Loucy (cell line): Measurements from ENCODE around the gene YTHDF2.

ENCODE experiments used
- H2AFZ ChIP-seq: fragments of 200-600 bp; sonication (generic); 2 replicates; pipeline ENCODE4 v1.6.0; 2016; ENCODE audit warnings: antibody characterized with exemption, mild to moderate bottlenecking, low read length, moderate library complexity
- H3F3A ChIP-seq: fragments of 200-600 bp; 2 replicates; pipeline ENCODE4 v1.6.0; 2016; ENCODE audit warnings: antibody characterized with exemption, low read depth, mild to moderate bottlenecking
- H3K27me3 ChIP-seq: fragments of 200-600 bp; sonication (generic); 2 replicates; pipeline ENCODE4 v1.6.1; 2014; ENCODE audit warnings: low read length, mild to moderate bottlenecking; ENCODE audit not compliant: insufficient read depth, poor library complexity, severe bottlenecking
- H3K36me3 ChIP-seq: fragments of 200-600 bp; sonication (generic); 2 replicates; pipeline ENCODE4 v1.6.1; 2016; ENCODE audit warnings: low read length; ENCODE audit not compliant: insufficient read depth
- H3K4me1 ChIP-seq: fragments of 200-600 bp; sonication (generic); 2 replicates; pipeline ENCODE4 v1.5.1; 2014; ENCODE audit warnings: low read length, mild to moderate bottlenecking; ENCODE audit not compliant: insufficient read depth, poor library complexity, severe bottlenecking
- H3K4me2 ChIP-seq: fragments of 200-600 bp; sonication (generic); 2 replicates; pipeline ENCODE4 v1.6.0; 2014; ENCODE audit warnings: antibody characterized with exemption, low read length, low read depth, mild to moderate bottlenecking; ENCODE audit not compliant: poor library complexity, severe bottlenecking
- H3K4me3 ChIP-seq: fragments of 200-600 bp; sonication (generic); 2 replicates; pipeline ENCODE4 v1.5.1; 2014; ENCODE audit warnings: low read length, mild to moderate bottlenecking, mixed read lengths; ENCODE audit not compliant: poor library complexity, severe bottlenecking
- H3K79me2 ChIP-seq: fragments of 200-600 bp; sonication (generic); 2 replicates; pipeline ENCODE4 v1.6.1; 2014; ENCODE audit warnings: low read length; ENCODE audit not compliant: insufficient read depth
- H3K9ac ChIP-seq: fragments of 200-600 bp; sonication (generic); 2 replicates; pipeline ENCODE4 v1.6.0; 2014; ENCODE audit warnings: mild to moderate bottlenecking, low read depth, low read length, moderate library complexity; ENCODE audit not compliant: poor library complexity, severe bottlenecking
- H3K9me2 ChIP-seq: fragments of 200-600 bp; sonication (generic); replicated peaks from 2 replicates; pipeline ENCODE4 v1.6.1; 2016; ENCODE audit warnings: low read depth, low read length, mixed read lengths
- H3K9me3 ChIP-seq: fragments of 200-600 bp; sonication (generic); 2 replicates; pipeline ENCODE4 v1.6.1; 2014; ENCODE audit warnings: mild to moderate bottlenecking, antibody characterized with exemption, low read length, low read depth; ENCODE audit not compliant: insufficient read depth
- H4K20me1 ChIP-seq: fragments of 200-600 bp; sonication (generic); 2 replicates; pipeline ENCODE4 v1.6.0; 2014; ENCODE audit warnings: antibody characterized with exemption, low read length, mild to moderate bottlenecking; ENCODE audit not compliant: insufficient read depth, poor library complexity, severe bottlenecking
- EZH2phosphoT487 ChIP-seq: fragments of 200-600 bp; IDR thresholded peaks from 2 replicates; pipeline ENCODE4 v1.6.1; 2018; ENCODE audit warnings: antibody characterized with exemption, mild to moderate bottlenecking, moderate library complexity, borderline replicate concordance
- TF ChIP-seq, protein P1 (sequence below): fragments of 200-600 bp; sonication (generic); conservative IDR thresholded peaks from 2 replicates; pipeline ENCODE4 v1.5.1; 2014; ENCODE audit warnings: mild to moderate bottlenecking, antibody characterized with exemption, low read length

YTHDF2 gene

DNA sequence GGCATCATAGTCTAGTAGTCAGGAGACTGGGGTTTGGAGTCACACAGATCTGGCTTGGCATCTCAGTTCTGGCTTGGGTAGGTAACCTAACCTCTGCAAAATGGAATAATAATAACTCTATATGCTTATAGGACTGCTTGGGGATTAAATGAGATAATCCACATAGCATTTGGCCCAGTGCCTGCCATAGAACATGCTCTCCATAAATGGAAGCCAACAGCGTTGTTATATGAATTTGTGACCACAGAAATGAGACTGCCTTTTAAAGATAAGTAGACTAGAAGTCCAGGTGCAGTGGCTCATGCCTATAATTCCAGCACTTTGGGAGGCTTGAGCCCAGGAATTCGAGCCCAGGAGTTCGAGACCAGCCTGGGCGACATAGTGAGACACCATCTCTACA is 71.2 kb downstream of the YTHDF2 start:
- Histone ChIP-seq H4K20me1 (no peaks in the 10 kb centered on the region), H2AFZ (no peak overlapping the region), H3K4me1 (no peaks in the 10 kb centered on the region), H3K9me3 (no peaks in the 10 kb centered on the region), H3K4me2 (no peak overlapping the region), H3K36me3 (no peaks in the 10 kb centered on the region), H3K9ac (no peak overlapping the region), H3K4me3 (no peak overlapping the region), H3K79me2 (no peaks in the 10 kb centered on the region), H3K9me2 (no peaks in the 10 kb centered on the region), H3F3A (no peaks in the 10 kb centered on the region), H3K27me3 (no peaks in the 10 kb centered on the region)
- TF ChIP-seq, protein P1, sequence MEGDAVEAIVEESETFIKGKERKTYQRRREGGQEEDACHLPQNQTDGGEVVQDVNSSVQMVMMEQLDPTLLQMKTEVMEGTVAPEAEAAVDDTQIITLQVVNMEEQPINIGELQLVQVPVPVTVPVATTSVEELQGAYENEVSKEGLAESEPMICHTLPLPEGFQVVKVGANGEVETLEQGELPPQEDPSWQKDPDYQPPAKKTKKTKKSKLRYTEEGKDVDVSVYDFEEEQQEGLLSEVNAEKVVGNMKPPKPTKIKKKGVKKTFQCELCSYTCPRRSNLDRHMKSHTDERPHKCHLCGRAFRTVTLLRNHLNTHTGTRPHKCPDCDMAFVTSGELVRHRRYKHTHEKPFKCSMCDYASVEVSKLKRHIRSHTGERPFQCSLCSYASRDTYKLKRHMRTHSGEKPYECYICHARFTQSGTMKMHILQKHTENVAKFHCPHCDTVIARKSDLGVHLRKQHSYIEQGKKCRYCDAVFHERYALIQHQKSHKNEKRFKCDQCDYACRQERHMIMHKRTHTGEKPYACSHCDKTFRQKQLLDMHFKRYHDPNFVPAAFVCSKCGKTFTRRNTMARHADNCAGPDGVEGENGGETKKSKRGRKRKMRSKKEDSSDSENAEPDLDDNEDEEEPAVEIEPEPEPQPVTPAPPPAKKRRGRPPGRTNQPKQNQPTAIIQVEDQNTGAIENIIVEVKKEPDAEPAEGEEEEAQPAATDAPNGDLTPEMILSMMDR, result no peak
- no peak for TF ChIP-seq EZH2phosphoT487

DNA sequence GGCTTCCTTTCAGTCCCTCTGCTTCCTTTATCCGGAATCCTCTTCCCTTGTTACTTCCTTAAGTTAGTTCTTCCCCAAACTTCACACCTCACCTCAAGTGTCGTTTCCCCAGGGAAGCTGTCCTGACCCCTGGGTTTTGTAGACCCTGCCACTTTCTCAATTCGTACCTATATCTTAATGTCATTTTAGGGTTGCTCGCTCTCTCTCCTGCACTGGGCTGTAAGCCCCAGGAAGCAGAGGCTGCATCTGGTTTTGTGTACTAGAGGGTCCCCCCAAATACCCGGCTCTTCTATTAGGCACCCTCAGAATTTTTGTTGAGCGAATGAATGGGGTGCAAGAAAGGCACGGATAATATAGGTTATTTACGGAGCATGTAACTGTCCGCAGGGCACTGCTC is 74.6 kb downstream of the YTHDF2 start:
- Histone ChIP-seq H3K27me3 (no peaks in the 10 kb centered on the region), H3K9ac (no peak overlapping the region), H3K4me2 (no peak overlapping the region), H4K20me1 (no peaks in the 10 kb centered on the region), H3K4me1 (peaks cover 14% of the 10 kb centered on the region), H3F3A (no peaks in the 10 kb centered on the region), H3K79me2 (no peaks in the 10 kb centered on the region), H3K36me3 (no peaks in the 10 kb centered on the region), H3K9me3 (no peaks in the 10 kb centered on the region), H3K4me3 (no peak overlapping the region), H2AFZ (no peak overlapping the region), H3K9me2 (no peaks in the 10 kb centered on the region)
- no peak for TF ChIP-seq EZH2phosphoT487
- TF ChIP-seq, protein P1, result no peak

DNA sequence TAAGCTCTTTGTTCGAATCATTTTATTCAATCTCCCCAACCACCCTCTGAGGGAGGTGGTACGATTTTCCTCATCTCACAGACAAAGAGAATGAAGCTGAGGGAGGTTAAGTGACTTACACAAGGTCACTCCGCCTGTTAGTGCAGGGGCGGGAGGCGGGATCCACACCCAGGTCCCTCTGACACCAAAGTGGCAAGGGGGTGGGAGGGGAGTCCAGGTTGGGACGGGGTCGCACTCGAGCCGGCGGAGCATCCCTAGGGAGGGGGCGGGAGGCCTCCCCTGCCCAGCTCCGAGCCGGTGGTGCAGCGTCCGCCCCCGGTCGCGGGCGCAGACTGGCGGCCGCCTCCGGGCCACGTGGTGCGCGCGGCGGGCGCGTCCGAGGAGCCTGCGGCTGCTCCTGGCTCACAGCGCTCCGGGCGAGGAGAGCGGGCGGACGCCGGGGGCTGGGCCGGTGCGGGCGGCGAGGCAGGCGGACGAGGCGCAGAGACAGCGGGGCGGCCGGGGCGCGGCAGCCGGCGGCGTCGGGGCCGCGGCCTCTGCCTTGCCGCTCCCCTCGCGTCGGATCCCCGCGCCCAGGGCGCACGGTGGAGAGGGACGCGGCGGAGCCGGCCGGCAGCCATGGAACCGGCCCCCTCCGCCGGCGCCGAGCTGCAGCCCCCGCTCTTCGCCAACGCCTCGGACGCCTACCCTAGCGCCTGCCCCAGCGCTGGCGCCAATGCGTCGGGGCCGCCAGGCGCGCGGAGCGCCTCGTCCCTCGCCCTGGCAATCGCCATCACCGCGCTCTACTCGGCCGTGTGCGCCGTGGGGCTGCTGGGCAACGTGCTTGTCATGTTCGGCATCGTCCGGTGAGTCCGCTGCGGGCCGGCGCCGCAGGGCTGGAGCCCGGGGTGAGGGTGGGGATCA is 75.3 kb downstream of the YTHDF2 start, which contains the start of gene OPRD1:
TSS of gene OPRD1 (plus strand) at position 405 of the 903 bp plus-strand sequence. CDS start at position 619, 214 bp downstream.
- H3K9me3 ChIP-seq, result no peaks in the 10 kb centered on the region
- no peak for TF ChIP-seq EZH2phosphoT487
- TF ChIP-seq, protein P1, result no peak
- H3K4me1 ChIP-seq, result peaks cover 16% of the 10 kb centered on the region
- no peak within 1 kb of the TSS for H2AFZ ChIP-seq
- H3K4me3 ChIP-seq, result no peak within 1 kb of the TSS
- H3K36me3 ChIP-seq, result no peaks in the 10 kb centered on the region
- H3K9ac ChIP-seq, result no peak within 1 kb of the TSS
- no peaks in the 10 kb centered on the region for H3K27me3 ChIP-seq
- H3F3A ChIP-seq, result no peaks in the 10 kb centered on the region
- no peaks in the 10 kb centered on the region for H3K9me2 ChIP-seq
- H3K4me2 ChIP-seq, result no peak within 1 kb of the TSS
- no peaks in the 10 kb centered on the region for H4K20me1 ChIP-seq
- H3K79me2 ChIP-seq, result no peaks in the 10 kb centered on the region
